GM23248 (cell line): Measurements from ENCODE around the gene ACTN2.

Experiments
- EZH2 ChIP-seq: fragments of 200-600 bp; sonication (generic); IDR thresholded peaks from 2 replicates; pipeline ENCODE4 v1.6.1; 2018; ENCODE audit warnings: antibody characterized with exemption, mild to moderate bottlenecking; ENCODE audit not compliant: insufficient read depth, poor library complexity, severe bottlenecking
- EZH2phosphoT487 ChIP-seq: fragments of 200-600 bp; sonication (generic); IDR thresholded peaks from 2 replicates; pipeline ENCODE4 v1.6.1; 2018; ENCODE audit warnings: antibody characterized with exemption, moderate library complexity, mild to moderate bottlenecking, low read depth; ENCODE audit not compliant: insufficient read depth

DNA sequence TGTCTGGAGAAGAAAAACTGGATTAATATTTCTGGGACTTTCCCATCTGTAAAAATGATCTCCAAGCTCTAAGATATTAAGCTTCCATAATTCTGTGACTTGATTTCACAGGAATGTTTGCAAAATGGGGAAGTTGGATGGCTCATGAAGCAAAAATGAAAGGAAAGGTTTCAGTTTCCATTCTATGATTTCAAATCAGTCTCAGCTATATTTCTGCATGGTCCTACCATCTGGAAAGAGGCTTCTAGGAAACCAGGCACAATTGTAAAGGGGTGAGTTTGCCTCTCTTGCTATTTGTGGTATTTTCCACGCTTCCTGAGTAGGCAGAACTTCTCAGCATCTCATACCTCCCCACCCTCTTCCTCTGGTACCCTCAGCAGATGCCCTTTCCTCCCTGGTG lies 22.4 kb upstream of the ACTN2 start:
- TF ChIP-seq EZH2phosphoT487 (no peak), EZH2 (no peak)
